GM21825 (cell line): ENCODE data around the gene TRPM3.

Experiments used
- ATAC-seq: cut with Tn5 transposase; IDR thresholded peaks from one replicate; pipeline ENCODE4 v1.9.1; 2021; ENCODE audit warnings: mild to moderate bottlenecking, moderate library complexity; ENCODE audit not compliant: unreplicated experiment

The TRPM3 gene

GRCh38 chr9:70951749-70952727 is 169.4 kb downstream of the TRPM3 start:
- no peak for ATAC-seq

GRCh38 chr9:70950270-70950669 is 171.2 kb downstream of the TRPM3 start:
- ATAC-seq = no peak

- peak; percentile 69 for ATAC-seq
Measured at GRCh38 chr9:70949239-70949638, 172.2 kb downstream of the TRPM3 start.

- ATAC-seq = no peak
Measured at GRCh38 chr9:70948744-70949143, 172.7 kb downstream of the TRPM3 start.

- ATAC-seq = no peak
Measured at GRCh38 chr9:70947511-70947910, 173.9 kb downstream of the TRPM3 start.

GRCh38 chr9:70947086-70947485 is 174.3 kb downstream of the TRPM3 start:
- no peak for ATAC-seq

GRCh38 chr9:70945301-70945700 is 176.1 kb downstream of the TRPM3 start:
- no peak for ATAC-seq

GRCh38 chr9:70941191-70941590 is 180.2 kb downstream of the TRPM3 start:
- no peak for ATAC-seq

GRCh38 chr9:70940605-70941004 is 180.8 kb downstream of the TRPM3 start:
- no peak for ATAC-seq

- ATAC-seq = no peak
Measured at GRCh38 chr9:70936536-70936935, 184.9 kb downstream of the TRPM3 start.

- no peak for ATAC-seq
Measured at GRCh38 chr9:70935856-70936255, 185.6 kb downstream of the TRPM3 start.

GRCh38 chr9:70934642-70935041 is 186.8 kb downstream of the TRPM3 start:
- ATAC-seq = no peak

GRCh38 chr9:70933321-70933720 is 188.1 kb downstream of the TRPM3 start:
- ATAC-seq = no peak

GRCh38 chr9:70932097-70932496 is 189.3 kb downstream of the TRPM3 start:
- no peak for ATAC-seq

- no peak for ATAC-seq
Measured at GRCh38 chr9:70927530-70927929, 193.9 kb downstream of the TRPM3 start.

GRCh38 chr9:70924895-70925547 is 196.4 kb downstream of the TRPM3 start:
- ATAC-seq = peak; percentile 73

- no peak for ATAC-seq
Measured at GRCh38 chr9:70924380-70924779, 197.0 kb downstream of the TRPM3 start.

GRCh38 chr9:70923961-70924360 is 197.5 kb downstream of the TRPM3 start:
- ATAC-seq = no peak

- ATAC-seq = no peak
Measured at GRCh38 chr9:70921136-70921535, 200.3 kb downstream of the TRPM3 start.

- no peak for ATAC-seq
Measured at GRCh38 chr9:70917277-70917676, 204.1 kb downstream of the TRPM3 start.

- no peak for ATAC-seq
Measured at GRCh38 chr9:70911791-70912190, 209.6 kb downstream of the TRPM3 start.

- ATAC-seq = no peak
Measured at GRCh38 chr9:70910598-70910997, 210.8 kb downstream of the TRPM3 start.
